GM12874 (cell line): ENCODE results near the gene CDK11A.

Experiments used
- CTCF ChIP-seq: IDR thresholded peaks from 2 replicates; pipeline ENCODE4 v1.5.1; 2011; ENCODE audit warnings: low read depth, mild to moderate bottlenecking, control low read depth, low read length, moderate library complexity; ENCODE audit not compliant: insufficient read depth

CDK11A gene

DNA sequence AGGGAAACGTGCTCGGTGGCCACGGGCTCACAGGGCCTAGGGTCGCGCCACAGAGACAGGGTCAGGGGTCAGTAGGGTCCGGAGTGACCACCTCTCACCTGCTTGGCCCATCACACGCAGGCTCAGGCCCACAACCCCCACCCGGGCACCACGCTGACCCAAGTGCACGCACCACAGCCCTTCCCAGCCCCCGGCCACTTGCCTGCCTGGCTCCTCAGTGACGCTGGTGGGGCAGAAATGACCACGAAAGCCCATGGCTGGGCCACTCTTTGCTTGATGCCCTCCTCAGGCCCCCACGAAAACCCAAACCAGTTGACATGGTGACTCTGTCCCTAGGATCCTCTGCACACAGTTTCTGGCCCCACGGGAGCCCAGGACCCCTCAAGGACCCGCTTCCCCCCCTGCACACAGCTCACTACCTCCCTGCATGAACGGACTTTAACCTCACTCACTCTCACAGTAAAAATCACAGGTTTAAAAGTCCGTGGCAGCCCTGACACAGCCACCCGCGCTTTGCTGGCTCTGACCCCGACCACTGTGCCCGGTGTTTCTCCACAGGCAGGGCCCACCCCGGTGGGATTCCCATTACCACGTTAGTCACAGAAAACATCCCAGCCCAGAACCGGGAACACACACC, 33.4 kb upstream of the CDK11A start:
- TF ChIP-seq CTCF: no peak

GRCh38 chr1:1756661-1757421, 32.7 kb upstream of the CDK11A start:
- TF ChIP-seq CTCF: no peak

DNA sequence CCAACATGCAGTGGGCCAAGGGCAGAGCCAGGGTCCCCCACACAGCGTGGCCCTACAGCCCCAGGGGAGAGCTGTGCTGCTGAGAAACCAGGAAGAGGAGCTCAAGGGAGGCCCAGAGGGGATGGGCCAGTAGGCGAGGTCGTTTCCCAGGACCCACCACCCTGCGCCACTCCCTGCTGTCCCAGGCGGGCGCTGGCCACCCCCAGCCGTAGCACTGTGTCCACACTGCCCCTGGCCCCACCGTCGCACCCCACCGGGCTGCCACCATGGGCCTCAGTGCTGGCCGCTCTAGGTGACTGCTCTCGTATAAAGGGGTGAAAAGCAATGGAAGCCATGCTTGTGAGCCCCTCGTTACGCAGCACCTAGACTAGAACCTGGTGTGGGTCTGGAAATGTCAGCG, 31.7 kb upstream of the CDK11A start:
- no peak for TF ChIP-seq CTCF

GRCh38 chr1:1755426-1755825, 31.3 kb upstream of the CDK11A start:
- no peak for TF ChIP-seq CTCF

DNA sequence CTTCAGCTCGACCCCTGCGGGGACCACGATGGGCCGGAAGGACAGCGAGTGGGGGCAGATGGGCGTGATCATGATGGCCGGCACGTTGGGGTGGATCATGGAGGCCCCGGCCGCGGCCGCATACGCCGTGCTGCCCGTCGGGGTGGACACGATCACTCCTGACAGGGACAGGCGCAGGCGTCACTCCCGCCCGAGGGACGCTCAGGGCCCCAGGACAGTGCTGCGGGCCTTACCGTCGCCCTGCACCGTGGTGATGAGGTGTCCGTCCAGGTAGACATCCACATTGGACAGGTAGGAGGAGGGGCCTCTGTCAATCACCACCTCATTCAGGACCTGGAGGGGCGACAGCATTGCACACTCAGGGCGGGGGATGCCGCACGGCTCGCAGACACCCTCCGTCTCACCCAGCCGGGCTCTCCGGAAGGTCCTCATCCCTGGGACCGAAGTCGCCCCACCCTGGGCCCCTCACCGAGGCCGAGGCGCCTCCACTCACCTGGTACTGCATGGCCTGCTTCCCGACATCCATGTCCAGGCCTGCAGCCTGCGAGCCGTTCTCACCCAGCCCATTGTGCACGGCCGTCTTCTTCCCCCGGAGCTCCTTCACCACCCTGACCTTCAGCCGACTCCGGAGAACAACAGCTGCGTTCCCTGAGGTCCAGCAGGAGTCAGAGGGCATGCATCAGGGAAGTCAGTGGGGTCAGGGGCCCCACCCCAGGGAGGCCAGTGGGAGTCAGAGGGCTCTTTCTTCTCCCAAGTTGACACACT, 30.1 kb upstream of the CDK11A start:
- TF ChIP-seq CTCF: no peak

- no peak for TF ChIP-seq CTCF
These were observed 29.4 kb upstream of the CDK11A start for GRCh38 chr1:1753607-1754005.

DNA sequence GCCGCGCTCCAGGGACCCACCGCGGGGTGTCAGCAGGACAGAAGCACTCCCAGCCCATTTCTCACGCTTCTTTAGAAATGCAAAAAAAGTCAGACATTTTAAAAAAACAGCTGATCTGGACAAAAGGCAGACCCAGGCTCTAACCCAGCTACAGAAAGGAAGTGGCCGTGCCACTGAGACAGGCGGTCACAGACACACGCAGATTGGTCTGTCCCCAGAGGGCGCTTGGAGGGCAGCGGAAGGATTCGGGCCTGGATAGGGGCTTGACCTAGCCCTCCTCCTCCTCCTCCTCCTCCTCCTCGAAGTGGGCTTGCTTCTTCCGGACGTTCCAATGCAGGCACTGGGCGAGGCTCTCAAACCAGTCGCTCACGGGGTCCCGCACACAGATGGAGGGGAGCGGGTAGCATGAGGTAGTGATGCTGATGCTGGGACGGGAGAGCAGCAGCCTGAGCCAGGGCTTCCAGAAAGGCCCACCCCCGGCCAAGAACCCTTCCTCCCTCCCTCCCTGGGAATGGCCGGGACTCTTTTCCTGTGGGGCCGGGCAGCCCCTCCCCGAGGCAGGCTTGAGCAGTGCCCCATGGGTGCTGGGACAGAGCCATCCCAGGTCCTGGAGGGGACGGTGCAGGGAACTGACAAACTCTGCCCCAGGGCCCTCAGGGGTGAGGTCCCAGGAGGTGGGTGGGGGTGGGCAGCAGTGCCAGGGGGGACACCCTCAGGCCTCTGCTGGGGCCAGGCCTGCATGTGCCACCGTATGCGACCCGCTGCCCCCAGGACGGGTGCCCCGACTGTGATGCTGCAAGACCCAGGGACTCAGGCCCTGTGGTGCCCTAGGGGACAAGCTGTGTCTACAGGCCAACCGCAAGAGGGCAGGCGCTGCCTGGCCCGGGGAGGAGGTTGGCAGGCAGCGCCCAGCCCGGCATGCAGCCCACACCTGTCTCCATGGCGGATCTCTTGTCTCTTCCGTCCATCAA, 28.8 kb upstream of the CDK11A start:
- no peak for TF ChIP-seq CTCF
